ENCODE results near the gene EEPD1.

Gene EEPD1

GRCh38 chr7:36349626-36350025 lies 196.6 kb downstream of the EEPD1 start:
- no peak for DNase-seq

Data from GDM1 (cell line).